HCT116 (cell line): ENCODE results near the gene ROR2.

ENCODE experiments used
- CTCF ChIP-seq, 3 experiments: fragments of 200-600 bp in 1 of 3; sonication (generic) in 1 of 3; IDR thresholded peaks in 2 of 3; conservative IDR thresholded peaks in 1 of 3; 2 replicates each; pipeline ENCODE4 v1.5.1; 2012 to 2017; ENCODE audit warnings: low read depth in 2 of 3, low read length in 2 of 3, antibody characterized with exemption in 1 of 3, borderline replicate concordance in 1 of 3, control low read depth in 1 of 3, mild to moderate bottlenecking in 1 of 3, mixed read lengths in 1 of 3, mixed run types in 1 of 3, moderate library complexity in 1 of 3; ENCODE audit not compliant: insufficient read depth in 1 of 3
- EZH2 ChIP-seq: fragments of 200-600 bp; sonication (generic); IDR thresholded peaks from 2 replicates; pipeline ENCODE4 v1.6.1; 2017; ENCODE audit warnings: antibody characterized with exemption, mixed run types
- FOSL1 ChIP-seq: IDR thresholded peaks from 2 replicates; pipeline ENCODE4 v1.6.1; 2012; ENCODE audit warnings: low read depth
- MAX ChIP-seq: IDR thresholded peaks from 2 replicates; pipeline ENCODE4 v1.6.1; 2012
- RAD21 ChIP-seq: IDR thresholded peaks from 2 replicates; pipeline ENCODE4 v1.6.1; 2012; ENCODE audit warnings: low read depth, mild to moderate bottlenecking
- SIN3A ChIP-seq: IDR thresholded peaks from 2 replicates; pipeline ENCODE4 v1.6.1; 2012; ENCODE audit warnings: low read depth
- SP1 ChIP-seq: IDR thresholded peaks from 2 replicates; pipeline ENCODE4 v1.6.1; 2012; ENCODE audit warnings: low read depth
- SRF ChIP-seq: IDR thresholded peaks from 2 replicates; pipeline ENCODE4 v1.6.1; 2012; ENCODE audit warnings: low read depth
- ZNF274 ChIP-seq: fragments of 200-500 bp; sonication (Bioruptor generic); IDR thresholded peaks from 2 replicates; pipeline ENCODE4 v1.6.1; 2014; ENCODE audit warnings: mild to moderate bottlenecking, low read depth, low read length, inconsistent platforms

DNA sequence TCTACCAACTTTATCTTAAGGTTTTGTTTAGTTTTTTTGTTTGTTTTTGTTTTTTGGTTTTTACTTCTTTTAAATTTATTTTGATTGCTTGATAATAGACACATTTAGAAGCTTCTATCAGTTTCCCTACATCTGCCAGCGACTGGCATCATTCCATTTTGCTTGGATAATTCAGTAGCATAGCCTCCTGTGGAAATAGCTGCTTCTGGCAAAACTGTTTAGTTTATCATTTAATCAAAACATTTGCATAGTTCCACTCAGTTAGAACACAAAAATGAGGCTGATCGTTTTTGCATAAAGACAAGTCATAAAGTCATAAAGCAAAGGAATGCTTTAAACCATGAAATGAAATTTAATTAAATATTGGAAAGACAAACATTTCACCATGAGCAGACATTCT lies 392.7 kb downstream of the ROR2 start:
- TF ChIP-seq SIN3A, result no peak
- no peak for TF ChIP-seq SP1
- TF ChIP-seq CTCF (IDR thresholded peaks at IDR 0.05 in 2 of 3, conservative IDR thresholded peaks at IDR 0.05 in 1 of 3; ENCODE audit: borderline replicate concordance in 1 of 3, insufficient read depth in 1 of 3, low read depth in 2 of 3, low read length in 2 of 3), result no peak
- no peak for TF ChIP-seq FOSL1
- no peak for TF ChIP-seq EZH2
- TF ChIP-seq ZNF274, result no peak
- TF ChIP-seq SRF, result no peak
- no peak for TF ChIP-seq MAX
- no peak for TF ChIP-seq RAD21
